ENCODE data around the gene KDM5D.

The KDM5D gene

DNA sequence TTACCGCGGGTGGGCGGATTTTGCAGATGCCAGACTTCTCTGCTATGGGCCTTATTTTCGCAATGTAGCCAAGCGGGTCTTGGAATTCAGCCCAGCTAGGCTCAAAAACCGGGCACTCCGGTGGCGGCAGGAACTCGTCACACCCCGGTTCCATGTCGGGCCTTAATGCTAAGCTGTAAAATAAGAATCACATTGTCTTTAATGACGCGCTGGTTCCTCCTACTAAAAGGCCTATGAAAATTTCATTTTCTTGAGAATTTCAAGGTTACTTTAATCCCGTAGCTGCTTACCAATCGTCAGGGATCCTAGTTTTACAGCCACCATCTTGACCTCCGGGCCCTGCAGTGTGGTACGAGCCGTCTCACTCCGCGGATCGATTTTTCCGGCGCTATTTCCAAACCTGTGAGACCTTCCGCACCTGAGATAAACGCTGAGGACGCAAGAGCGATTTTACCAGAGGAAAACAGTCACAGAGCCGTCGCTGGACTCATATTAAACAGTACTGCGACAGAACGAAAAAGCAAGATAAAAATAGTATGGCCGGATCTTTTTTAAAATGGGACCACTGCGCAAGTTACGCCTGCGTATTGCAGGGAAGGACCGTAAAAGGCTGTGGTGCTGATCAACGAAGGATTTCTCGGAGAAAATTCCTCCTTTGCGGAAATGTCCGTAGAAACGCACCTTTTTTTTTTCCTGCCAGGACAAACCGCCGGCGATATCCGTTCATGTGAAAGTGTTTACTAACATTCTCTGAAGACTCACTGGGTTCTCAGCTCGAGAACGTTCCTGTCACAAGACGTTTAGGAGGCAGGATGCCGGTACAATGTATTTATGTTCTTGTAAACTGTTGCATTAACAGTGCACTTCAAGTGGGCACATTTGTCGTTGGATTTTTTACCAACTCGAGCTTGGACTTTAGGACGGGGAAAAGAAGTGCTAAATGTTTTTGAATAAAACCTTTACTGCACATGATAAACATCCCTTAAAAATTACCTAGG is at the start of gene KDM5D:
KDM5D (minus strand) TSS at position 346 of the 998 bp plus-strand sequence; CDS start at position 154, 192 bp downstream.
- DNase-seq, result peak; percentile 55 to 70

- no peak for DNase-seq
Measured at GRCh38 chrY:19768375-19768774, 23.8 kb upstream of the KDM5D start.

- no peak for DNase-seq
Measured at GRCh38 chrY:19743331-19743730, 1.2 kb downstream of the KDM5D start.

DNA sequence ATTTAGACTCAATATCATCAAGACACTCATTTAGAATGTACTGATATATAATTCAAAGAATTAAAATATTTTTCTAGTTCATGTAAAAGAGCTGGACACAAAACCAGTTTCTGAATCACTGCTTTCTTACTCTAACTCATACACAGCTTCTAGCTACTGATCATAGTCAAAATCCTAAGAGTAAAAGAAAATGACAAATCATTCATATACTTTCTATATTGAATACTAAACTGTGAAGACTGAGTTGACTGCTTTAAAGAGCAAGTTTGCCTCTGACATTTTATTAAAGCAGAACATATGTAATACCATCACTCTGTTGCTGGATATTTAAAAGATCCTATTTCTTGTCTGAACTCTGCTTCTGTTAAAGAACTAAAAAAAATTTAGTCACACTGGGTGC is 2.4 kb downstream of the KDM5D start:
- no peak for DNase-seq

DNA sequence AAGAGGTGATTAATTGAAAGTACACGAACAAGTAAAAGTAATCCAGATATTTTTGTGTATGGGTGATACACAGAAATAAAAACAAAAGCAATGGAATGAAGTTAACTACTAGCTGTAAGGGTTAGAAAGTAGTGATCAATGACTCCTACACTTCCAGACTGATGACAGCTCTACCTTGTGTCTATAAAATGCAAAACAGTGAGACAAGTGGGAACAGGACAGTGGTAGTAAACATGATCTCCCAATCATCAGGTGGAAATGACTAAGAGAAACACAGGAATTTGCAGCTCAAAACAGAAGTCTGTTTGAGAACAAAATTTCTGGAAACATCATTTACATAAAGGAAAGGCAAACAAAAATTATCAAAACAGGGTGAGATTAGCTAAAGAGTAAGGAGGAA is 10.1 kb downstream of the KDM5D start:
- no peak for DNase-seq

- no peak for DNase-seq
Measured at GRCh38 chrY:19717950-19718349, 26.6 kb downstream of the KDM5D start.

GRCh38 chrY:19717146-19717545 is 27.4 kb downstream of the KDM5D start:
- DNase-seq, result no peak

- no peak for DNase-seq
Measured at GRCh38 chrY:19715226-19715625, 29.3 kb downstream of the KDM5D start.

DNA sequence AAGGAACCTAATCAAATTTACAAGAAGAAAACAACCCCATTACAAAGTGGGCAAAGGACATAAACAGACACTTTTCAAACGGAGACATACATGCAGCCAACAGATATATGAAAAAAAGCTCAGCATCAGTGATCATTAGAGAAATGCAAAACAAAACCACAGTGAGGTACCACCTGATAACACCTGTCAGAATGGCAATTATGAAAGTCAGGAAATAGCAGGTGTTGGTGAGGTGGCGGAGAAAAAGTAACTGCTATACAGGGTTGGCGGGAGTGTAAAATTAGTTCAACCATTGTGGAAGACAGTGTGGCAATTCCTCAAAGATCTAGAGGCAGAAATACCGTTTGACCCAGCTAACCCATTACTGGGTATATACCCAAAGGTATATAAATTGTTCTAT is 31.1 kb downstream of the KDM5D start:
- DNase-seq, result no peak

- DNase-seq, result no peak
Measured at GRCh38 chrY:19706273-19706672, 38.3 kb downstream of the KDM5D start.

GRCh38 chrY:19698495-19698894 is 46.0 kb downstream of the KDM5D start:
- no peak for DNase-seq

DNA sequence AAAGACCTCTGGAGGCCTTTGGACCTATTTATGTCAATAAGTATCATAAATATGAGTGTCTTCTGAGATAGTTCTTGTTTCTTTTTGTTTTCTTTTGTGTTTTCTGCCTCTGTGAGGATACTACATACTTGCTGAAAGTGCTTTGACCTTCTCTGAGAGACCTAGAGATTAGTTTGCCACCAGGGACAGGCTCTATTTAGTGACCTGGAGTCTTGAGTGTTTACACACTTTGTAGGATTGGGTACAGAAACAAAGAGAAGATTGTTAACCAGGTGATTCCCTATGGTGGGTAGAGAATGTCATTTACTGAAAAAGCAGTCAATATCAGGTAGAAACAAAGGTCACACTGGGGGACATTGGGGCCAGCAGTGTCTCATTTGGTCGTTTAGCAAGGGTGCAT is 63.7 kb downstream of the KDM5D start:
- no peak for DNase-seq
